ENCODE results near the gene GGA2.
"Not testable (repeated sequence)": the region's sequence is repeated elsewhere in the genome, so short reads cannot be mapped to it uniquely, and the experiment has no call there.

GGA2 gene

GRCh38 chr16:23510164-23510914 lies at the start of gene GGA2:
TSS of gene GGA2 (minus strand) at chr16:23510494. CDS start at chr16:23510411, 83 bp downstream.
- DNase-seq (ENCODE audit: low spot score): peak; percentile 74

GRCh38 chr16:23557779-23558702 lies 47.7 kb upstream of the GGA2 start:
- DNase-seq (ENCODE audit: low spot score): no peak

GRCh38 chr16:23556881-23557778 lies 46.8 kb upstream of the GGA2 start, which contains the start of the genes EARS2 and UBFD1:
TSS of gene EARS2 (minus strand) at chr16:23557350. CDS start at chr16:23557343, 7 bp downstream.
TSS of gene UBFD1 (plus strand) at chr16:23557727. CDS start at chr16:23557743, 16 bp downstream.
- peak; percentile 97 for DNase-seq (ENCODE audit: low spot score)

- no peak for DNase-seq (ENCODE audit: low spot score)
Observed at GRCh38 chr16:23554536-23554935, 44.2 kb upstream of the GGA2 start.

GRCh38 chr16:23552161-23552560 lies 41.9 kb upstream of the GGA2 start:
- DNase-seq (ENCODE audit: low spot score): no peak

GRCh38 chr16:23549938-23550337 lies 39.6 kb upstream of the GGA2 start:
- no peak for DNase-seq (ENCODE audit: low spot score)

GRCh38 chr16:23544436-23544835 lies 34.1 kb upstream of the GGA2 start:
- DNase-seq (ENCODE audit: low spot score): no peak

GRCh38 chr16:23540817-23541178 lies 30.5 kb upstream of the GGA2 start:
- not testable (repeated sequence) for DNase-seq (ENCODE audit: low spot score)

- no peak for DNase-seq (ENCODE audit: low spot score)
Observed at GRCh38 chr16:23539984-23540816, 29.9 kb upstream of the GGA2 start.

- DNase-seq (ENCODE audit: low spot score): no peak
Observed at GRCh38 chr16:23538919-23539278, 28.6 kb upstream of the GGA2 start.

GRCh38 chr16:23537390-23537789 lies 27.1 kb upstream of the GGA2 start:
- no peak for DNase-seq (ENCODE audit: low spot score)

GRCh38 chr16:23535901-23536300 lies 25.6 kb upstream of the GGA2 start:
- DNase-seq (ENCODE audit: low spot score): no peak

GRCh38 chr16:23534868-23535860 lies 24.9 kb upstream of the GGA2 start:
- no peak for DNase-seq (ENCODE audit: low spot score)

- DNase-seq (ENCODE audit: low spot score): no peak
Observed at GRCh38 chr16:23532448-23532847, 22.2 kb upstream of the GGA2 start.

- DNase-seq (ENCODE audit: low spot score): no peak
Observed at GRCh38 chr16:23530062-23530461, 19.8 kb upstream of the GGA2 start.

- no peak for DNase-seq (ENCODE audit: low spot score)
Observed at GRCh38 chr16:23528644-23529310, 18.5 kb upstream of the GGA2 start.

GRCh38 chr16:23527961-23528643 lies 17.8 kb upstream of the GGA2 start:
- DNase-seq (ENCODE audit: low spot score): no peak

GRCh38 chr16:23524886-23525285 lies 14.6 kb upstream of the GGA2 start:
- DNase-seq (ENCODE audit: low spot score): no peak
